ENCODE measurements around the gene RNH1.

RNH1 gene

GRCh38 chr11:537622-538430 is 30.8 kb upstream of the RNH1 start:
- TF ChIP-seq CTCF (IDR thresholded peaks at IDR 0.05; ENCODE audit: low read depth, low read length, missing control alignments) = no peak
- H3K4me3 ChIP-seq (replicated peaks; ENCODE audit: low read depth, low read length) = peak overlapping the region; percentile 43
- no peak for DNase-seq (ENCODE audit: extremely low read depth, low read depth)

- DNase-seq (ENCODE audit: extremely low read depth, low read depth) = peak; percentile 69
- TF ChIP-seq CTCF (IDR thresholded peaks at IDR 0.05; ENCODE audit: low read depth, low read length, missing control alignments) = no peak
- peak within 1 kb of the TSS; percentile 43 for H3K4me3 ChIP-seq (replicated peaks; ENCODE audit: low read depth, low read length)
Observed at GRCh38 chr11:536841-537621, 30.0 kb upstream of the RNH1 start, which contains the start of gene LRRC56. LRRC56 (plus strand) TSS chr11:537527; CDS start chr11:540685, 3,158 bp downstream.

- peak; percentile 65 for DNase-seq (ENCODE audit: extremely low read depth, low read depth)
- no peak for TF ChIP-seq CTCF (IDR thresholded peaks at IDR 0.05; ENCODE audit: low read depth, low read length, missing control alignments)
- H3K4me3 ChIP-seq (replicated peaks; ENCODE audit: low read depth, low read length) = peak within 1 kb of the TSS; percentile 87
Observed at GRCh38 chr11:535519-536454, 28.7 kb upstream of the RNH1 start, which contains the start of gene HRAS. HRAS (minus strand) TSS chr11:535576.

GRCh38 chr11:535210-535518 is 28.1 kb upstream of the RNH1 start:
- DNase-seq (ENCODE audit: extremely low read depth, low read depth) = no peak
- H3K4me3 ChIP-seq (replicated peaks; ENCODE audit: low read depth, low read length) = peak overlapping the region; percentile 87
- TF ChIP-seq CTCF (IDR thresholded peaks at IDR 0.05; ENCODE audit: low read depth, low read length, missing control alignments) = no peak

- no peak for TF ChIP-seq CTCF (IDR thresholded peaks at IDR 0.05; ENCODE audit: low read depth, low read length, missing control alignments)
- H3K4me3 ChIP-seq (replicated peaks; ENCODE audit: low read depth, low read length) = peak overlapping the region; percentile 87
- no peak for DNase-seq (ENCODE audit: extremely low read depth, low read depth)
Observed at GRCh38 chr11:534396-535209, 27.6 kb upstream of the RNH1 start.
